Measurements from ENCODE around the gene VPREB1. TPM values are rescaled to one million over a fixed set of nuclear protein-coding genes. Genes with fewer than 3 reads are reported as not detected.
"Not testable (repeated sequence)": the region's sequence is repeated elsewhere in the genome, so short reads cannot be mapped to it uniquely, and the experiment has no call there.

The VPREB1 gene
- polyA plus RNA-seq, 1 donor from 2014 or later = 1.4 TPM

- Mint-ChIP-seq H3K27me3 (no peaks in the 10 kb centered on the region), H3K4me1 (peaks cover 22 to 38% (median 25%) of the 10 kb centered on the region in 3 donors), H3K9me3 (no peaks in the 10 kb centered on the region), H3K4me3 (peak overlapping the region; percentile 2 to 83 (median 54)), H3K36me3 (peaks cover 1% of the 10 kb centered on the region), H3K27ac (peak overlapping the region in 1 of 3 donors; percentile 76)
Measured at GRCh38 chr22:22207845-22208564, 36.6 kb upstream of the VPREB1 start.

GRCh38 chr22:22208652-22209051 lies 35.9 kb upstream of the VPREB1 start:
- peaks cover 1% of the 10 kb centered on the region for H3K36me3 Mint-ChIP-seq
- no peaks in the 10 kb centered on the region for H3K27me3 Mint-ChIP-seq
- peaks cover 22 to 38% (median 25%) of the 10 kb centered on the region in 3 donors for H3K4me1 Mint-ChIP-seq
- no peaks in the 10 kb centered on the region for H3K9me3 Mint-ChIP-seq
- peak overlapping the region in 2 of 4 donors; percentile 65 to 83 for H3K4me3 Mint-ChIP-seq
- peak overlapping the region in 1 of 3 donors; percentile 76 for H3K27ac Mint-ChIP-seq

GRCh38 chr22:22209080-22209640 lies 35.4 kb upstream of the VPREB1 start:
- not testable (repeated sequence) for H3K36me3 Mint-ChIP-seq, H3K27ac Mint-ChIP-seq, H3K27me3 Mint-ChIP-seq, H3K9me3 Mint-ChIP-seq
- H3K4me1 Mint-ChIP-seq = peaks cover 22 to 38% (median 25%) of the 10 kb centered on the region in 3 donors
- H3K4me3 Mint-ChIP-seq = peak overlapping the region in 1 of 4 donors; percentile 65

GRCh38 chr22:22210375-22210774 lies 34.2 kb upstream of the VPREB1 start:
- Mint-ChIP-seq H3K36me3 (peaks cover 1% of the 10 kb centered on the region), H3K4me1 (peaks cover 29 to 45% (median 31%) of the 10 kb centered on the region in 3 donors), H3K27ac (no peak overlapping the region), H3K9me3 (no peaks in the 10 kb centered on the region), H3K4me3 (peak overlapping the region in 2 of 4 donors; percentile 66 to 68), H3K27me3 (no peaks in the 10 kb centered on the region)

- H3K4me3 Mint-ChIP-seq = no peak overlapping the region
- peaks cover 31 to 47% (median 37%) of the 10 kb centered on the region in 3 donors for H3K4me1 Mint-ChIP-seq
- H3K36me3 Mint-ChIP-seq = peaks cover 1% of the 10 kb centered on the region
- no peaks in the 10 kb centered on the region for H3K9me3 Mint-ChIP-seq
- H3K27me3 Mint-ChIP-seq = no peaks in the 10 kb centered on the region
- H3K27ac Mint-ChIP-seq = peak overlapping the region in 1 of 3 donors; percentile 26
Measured at GRCh38 chr22:22210889-22211833, 33.4 kb upstream of the VPREB1 start.

GRCh38 chr22:22213231-22213630 lies 31.4 kb upstream of the VPREB1 start:
- Mint-ChIP-seq H3K4me3 (no peak overlapping the region), H3K9me3 (no peaks in the 10 kb centered on the region), H3K36me3 (peaks cover 1% of the 10 kb centered on the region), H3K27ac (no peak overlapping the region), H3K27me3 (peaks cover 1% of the 10 kb centered on the region), H3K4me1 (peaks cover 31 to 42% (median 35%) of the 10 kb centered on the region in 3 donors)

- Mint-ChIP-seq H3K36me3 (peaks cover 1% of the 10 kb centered on the region), H3K27ac (no peak overlapping the region), H3K9me3 (no peaks in the 10 kb centered on the region), H3K27me3 (peaks cover 4% of the 10 kb centered on the region), H3K4me3 (no peak overlapping the region), H3K4me1 (peaks cover 28 to 37% (median 31%) of the 10 kb centered on the region in 3 donors)
Measured at GRCh38 chr22:22214819-22215329, 29.7 kb upstream of the VPREB1 start.

GRCh38 chr22:22215659-22216449 lies 28.7 kb upstream of the VPREB1 start:
- Mint-ChIP-seq H3K36me3 (peaks cover 1% of the 10 kb centered on the region), H3K27me3 (peaks cover 4% of the 10 kb centered on the region), H3K4me1 (peaks cover 25 to 31% (median 29%) of the 10 kb centered on the region in 3 donors), H3K9me3 (no peaks in the 10 kb centered on the region), H3K27ac (peak overlapping the region in 2 of 3 donors; percentile 31 to 48), H3K4me3 (peak overlapping the region in 2 of 4 donors; percentile 65 to 77)

GRCh38 chr22:22216450-22216959 lies 28.1 kb upstream of the VPREB1 start:
- peaks cover 23 to 31% (median 27%) of the 10 kb centered on the region in 3 donors for H3K4me1 Mint-ChIP-seq
- no peak overlapping the region for H3K27ac Mint-ChIP-seq
- H3K9me3 Mint-ChIP-seq = no peaks in the 10 kb centered on the region
- peak overlapping the region in 2 of 4 donors; percentile 65 to 77 for H3K4me3 Mint-ChIP-seq
- peaks cover 4% of the 10 kb centered on the region for H3K27me3 Mint-ChIP-seq
- peaks cover 1% of the 10 kb centered on the region for H3K36me3 Mint-ChIP-seq

GRCh38 chr22:22218302-22218701 lies 26.3 kb upstream of the VPREB1 start:
- peaks cover 23 to 31% (median 27%) of the 10 kb centered on the region in 3 donors for H3K4me1 Mint-ChIP-seq
- no peak overlapping the region for H3K27ac Mint-ChIP-seq
- H3K36me3 Mint-ChIP-seq = no peaks in the 10 kb centered on the region
- H3K27me3 Mint-ChIP-seq = peaks cover 4% of the 10 kb centered on the region
- no peak overlapping the region for H3K4me3 Mint-ChIP-seq
- H3K9me3 Mint-ChIP-seq = no peaks in the 10 kb centered on the region

- peaks cover 4% of the 10 kb centered on the region for H3K27me3 Mint-ChIP-seq
- H3K4me3 Mint-ChIP-seq = peak overlapping the region in 1 of 4 donors; percentile 74
- H3K4me1 Mint-ChIP-seq = peaks cover 23 to 31% (median 27%) of the 10 kb centered on the region in 3 donors
- no peaks in the 10 kb centered on the region for H3K9me3 Mint-ChIP-seq
- H3K27ac Mint-ChIP-seq = no peak overlapping the region
- no peaks in the 10 kb centered on the region for H3K36me3 Mint-ChIP-seq
Measured at GRCh38 chr22:22219140-22219996, 25.2 kb upstream of the VPREB1 start.

GRCh38 chr22:22221043-22221442 lies 23.5 kb upstream of the VPREB1 start:
- H3K27ac Mint-ChIP-seq, H3K9me3 Mint-ChIP-seq, H3K36me3 Mint-ChIP-seq, H3K4me3 Mint-ChIP-seq, H3K27me3 Mint-ChIP-seq: not testable (repeated sequence)
- H3K4me1 Mint-ChIP-seq = peaks cover 15 to 19% (median 19%) of the 10 kb centered on the region in 3 donors
